GM12878 (cell line): ENCODE results near the gene LRRC75A. TPM values are rescaled to one million over a fixed set of nuclear protein-coding genes. Genes with fewer than 3 reads are reported as not detected.

Source experiments
- BACH1 ChIP-seq: fragments of 450-650 bp; IDR thresholded peaks from 2 replicates; pipeline ENCODE4 v1.6.1; 2017; ENCODE audit warnings: mild to moderate bottlenecking, borderline replicate concordance
- BCL11A ChIP-seq: IDR thresholded peaks from 2 replicates; pipeline ENCODE4 v1.6.1; 2011; ENCODE audit warnings: low read depth, low read length
- CHD1 ChIP-seq: IDR thresholded peaks from 2 replicates; pipeline ENCODE4 v1.6.1; 2012; ENCODE audit warnings: low read depth, low read length, improper control_type of control experiment
- EGR1 ChIP-seq, 2 experiments: IDR thresholded peaks; 1 replicate in 1 of 2; 2 replicates in 1 of 2; pipeline ENCODE4 v1.6.1; 2011 to 2012; ENCODE audit warnings: low read depth in 2 of 2, low read length in 2 of 2, borderline replicate concordance in 1 of 2, mild to moderate bottlenecking in 1 of 2, moderate library complexity in 1 of 2
- GATAD2B ChIP-seq: fragments of 450-650 bp; conservative IDR thresholded peaks from 2 replicates; pipeline ENCODE4 v1.6.1; 2017; ENCODE audit warnings: low read depth, mild to moderate bottlenecking, moderate library complexity
- KAT2A ChIP-seq: conservative IDR thresholded peaks from 2 replicates; pipeline ENCODE4 v1.6.1; 2011; ENCODE audit warnings: low read depth, low read length; ENCODE audit not compliant: control insufficient read depth
- KLF5 ChIP-seq: fragments of 450-650 bp; IDR thresholded peaks from 2 replicates; pipeline ENCODE4 v1.6.1; 2014; ENCODE audit warnings: mild to moderate bottlenecking; ENCODE audit not compliant: partially characterized antibody
- LARP7 ChIP-seq: fragments of 450-650 bp; IDR thresholded peaks from 2 replicates; pipeline ENCODE4 v1.6.1; 2017; ENCODE audit warnings: mild to moderate bottlenecking
- MEF2A ChIP-seq: IDR thresholded peaks from 2 replicates; pipeline ENCODE4 v1.6.1; 2011; ENCODE audit warnings: low read depth, mild to moderate bottlenecking, low read length, moderate library complexity; ENCODE audit not compliant: insufficient read depth
- MTA2 ChIP-seq: fragments of 450-650 bp; IDR thresholded peaks from 2 replicates; pipeline ENCODE4 v1.6.1; 2016; ENCODE audit warnings: low read depth, mild to moderate bottlenecking, moderate library complexity
- MXI1 ChIP-seq: fragments of 150-350 bp; IDR thresholded peaks from 2 replicates; pipeline ENCODE4 v1.6.1; 2011; ENCODE audit warnings: low read depth, mild to moderate bottlenecking, inconsistent platforms, low read length, improper control_type of control experiment
- NBN ChIP-seq: fragments of 450-650 bp; IDR thresholded peaks from 2 replicates; pipeline ENCODE4 v1.6.1; 2016
- NFXL1 ChIP-seq: fragments of 450-650 bp; IDR thresholded peaks from 2 replicates; pipeline ENCODE4 v1.6.1; 2017; ENCODE audit warnings: antibody characterized with exemption, mild to moderate bottlenecking, borderline replicate concordance
- NR2C1 ChIP-seq: fragments of 450-650 bp; IDR thresholded peaks from 2 replicates; pipeline ENCODE4 v1.6.1; 2017; ENCODE audit warnings: antibody characterized with exemption, mild to moderate bottlenecking, moderate library complexity
- NR2C2 ChIP-seq: IDR thresholded peaks from 2 replicates; pipeline ENCODE4 v1.6.1; 2011; ENCODE audit warnings: borderline replicate concordance, low read depth; ENCODE audit not compliant: control insufficient read depth, insufficient read length
- NRF1 ChIP-seq: conservative IDR thresholded peaks from 2 replicates; pipeline ENCODE4 v1.6.1; 2011; ENCODE audit warnings: mild to moderate bottlenecking, low read depth, low read length, improper control_type of control experiment
- PAX5 ChIP-seq: IDR thresholded peaks from 2 replicates; pipeline ENCODE4 v1.6.1; 2011; ENCODE audit warnings: low read depth, low read length, borderline replicate concordance
- POLR2AphosphoS2 ChIP-seq: IDR thresholded peaks from 2 replicates; pipeline ENCODE4 v1.6.1; 2011; ENCODE audit warnings: low read depth, mild to moderate bottlenecking, low read length, improper control_type of control experiment, moderate library complexity
- SMAD1 ChIP-seq: fragments of 450-650 bp; IDR thresholded peaks from 2 replicates; pipeline ENCODE4 v1.6.1; 2018; ENCODE audit warnings: mild to moderate bottlenecking, low read depth; ENCODE audit not compliant: partially characterized antibody
- SMARCA5 ChIP-seq: fragments of 450-650 bp; IDR thresholded peaks from 2 replicates; pipeline ENCODE4 v1.6.1; 2017; ENCODE audit warnings: mild to moderate bottlenecking
- SMC3 ChIP-seq: IDR thresholded peaks from 2 replicates; pipeline ENCODE4 v1.6.1; 2011; ENCODE audit warnings: low read length, improper control_type of control experiment, borderline replicate concordance
- STAT3 ChIP-seq: IDR thresholded peaks from 2 replicates; pipeline ENCODE4 v1.6.1; 2011; ENCODE audit warnings: low read depth, low read length, improper control_type of control experiment
- SUZ12 ChIP-seq: fragments of 200-600 bp; sonication (generic); IDR thresholded peaks from one replicate; pipeline ENCODE4 v1.6.1; 2018; ENCODE audit warnings: antibody characterized with exemption, mild to moderate bottlenecking; ENCODE audit not compliant: unreplicated experiment
- YY1 ChIP-seq: IDR thresholded peaks from 2 replicates; pipeline ENCODE4 v1.6.1; 2011; ENCODE audit warnings: low read depth, mild to moderate bottlenecking, low read length
- ZNF24 ChIP-seq: fragments of 450-650 bp; IDR thresholded peaks from 2 replicates; pipeline ENCODE4 v1.6.1; 2017; ENCODE audit warnings: antibody characterized with exemption, mild to moderate bottlenecking
- polyA plus RNA-seq, 11 experiments: library from polyadenylated mRNA; depleted of rRNA in 4 of 11; unstranded in 6 of 11; stranded (reverse) in 5 of 11; fragments of >200 nt; fragmentation: Nextera tagmentation in 4 of 11; fragmentation: Illumina TruSeq in 1 of 11; extraction: Ambion mirVana in 4 of 11; extraction: Trizol in 1 of 11; gene quantifications; 1 replicate in 1 of 11; 2 replicates in 10 of 11; pipeline versions ENCODE4 v1.2.1 to v1.2.3, GENCODE V29; 2011 to 2016; ENCODE audit warnings: inconsistent platforms in 2 of 11, missing spikeins in 2 of 11, low read depth in 1 of 11
- total RNA-seq, 4 experiments: library from RNA; depleted of rRNA in 3 of 4; stranded (reverse); fragments of >200 nt in 3 of 4; fragmentation: Illumina TruSeq in 1 of 4; extraction: Trizol in 1 of 4; gene quantifications; 2 replicates each; pipeline versions ENCODE4 v1.2.1 to v1.2.3, GENCODE V29; 2013 to 2021
- TF ChIP-seq, protein P1 (sequence below): IDR thresholded peaks from 2 replicates; pipeline ENCODE4 v1.6.1; 2012; ENCODE audit warnings: low read length, inconsistent platforms
- TF ChIP-seq, protein P2 (sequence below): IDR thresholded peaks from 2 replicates; pipeline ENCODE4 v1.6.1; 2012; ENCODE audit warnings: low read depth, low read length, improper control_type of control experiment
- TF ChIP-seq, protein P3 (sequence below): fragments of 450-650 bp; IDR thresholded peaks from 2 replicates; pipeline ENCODE4 v1.6.1; 2014; ENCODE audit warnings: mild to moderate bottlenecking
- TF ChIP-seq, protein P4 (sequence below): fragments of 450-650 bp; IDR thresholded peaks from 2 replicates; pipeline ENCODE4 v1.6.1; 2016; ENCODE audit warnings: mild to moderate bottlenecking

LRRC75A gene
- total and polyA plus RNA-seq, 10 of the 15 experiments (the other 5 are each of a cell fraction or from before 2014, with no cell fraction given), result 0.01 to 1.3 (median 0.09) TPM; not detected in 2

DNA sequence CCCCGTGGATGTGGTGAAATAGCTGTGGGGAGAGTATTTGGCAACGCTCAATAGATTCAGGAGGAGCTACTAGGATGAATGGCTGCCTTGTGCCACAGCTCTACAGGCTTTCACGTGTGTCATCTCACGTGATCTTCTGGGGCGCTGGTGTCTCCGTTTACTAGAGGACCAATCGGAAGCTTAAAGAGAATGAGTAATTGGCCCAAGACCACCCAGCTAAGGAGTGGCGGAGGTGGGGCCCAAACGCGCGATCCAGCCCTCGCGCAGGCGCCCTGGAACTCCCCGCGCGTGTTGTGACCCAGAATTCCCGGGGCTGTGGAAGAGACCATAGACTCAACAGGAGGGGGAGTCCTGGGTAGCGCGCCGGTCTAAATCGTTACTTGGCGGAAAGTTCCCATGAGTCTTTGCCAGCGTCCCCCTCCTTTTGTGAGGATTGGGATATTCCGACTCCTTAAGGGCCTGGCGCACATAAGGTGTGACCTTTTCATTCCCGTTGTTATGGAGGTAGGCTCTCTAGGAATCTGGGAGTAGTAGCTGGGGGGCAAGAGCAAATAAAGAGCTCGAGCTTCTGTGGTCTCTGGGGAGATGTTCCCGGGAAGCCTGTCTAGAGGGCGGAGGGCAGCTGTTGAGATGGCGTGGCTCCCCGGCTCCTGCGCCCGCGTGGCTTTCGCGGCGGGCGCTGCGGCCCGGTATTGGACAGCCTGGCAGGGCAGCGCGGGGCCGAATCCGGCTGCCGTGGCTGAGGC lies 53.3 kb downstream of the LRRC75A start (continued):
- TF ChIP-seq MXI1 (peak; percentile 84), KLF5 (peak; percentile 99), NBN (peak; percentile 83), SMC3 (no peak), STAT3 (no peak), POLR2AphosphoS2 (peak; percentile 95), EGR1 (IDR thresholded peaks at IDR 0.05; ENCODE audit: borderline replicate concordance in 1 of 2, low read depth in 2 of 2, low read length in 2 of 2) (no peak), CHD1 (peak; percentile 100), KAT2A (no peak), BCL11A (no peak), MTA2 (no peak; the same call in 1 of the 2 replicates), SMARCA5 (no peak), MEF2A (peak; percentile 26; the same call in 1 of the 2 replicates), PAX5 (0 out of 2 replicates have a peak, but pooled peaks have one; percentile 37), BACH1 (0 out of 2 replicates have a peak, but pooled peaks have one; percentile 26), SUZ12 (no peak), LARP7 (0 out of 2 replicates have a peak, but pooled peaks have one; percentile 66), NR2C2 (no peak), GATAD2B (peak; percentile 20; the same call in 1 of the 2 replicates), SMAD1 (peak; percentile 29), ZNF24 (no peak), NFXL1 (no peak), NRF1 (peak; percentile 90), YY1 (peak; percentile 87), NR2C1 (no peak)
- TF ChIP-seq, protein P1, sequence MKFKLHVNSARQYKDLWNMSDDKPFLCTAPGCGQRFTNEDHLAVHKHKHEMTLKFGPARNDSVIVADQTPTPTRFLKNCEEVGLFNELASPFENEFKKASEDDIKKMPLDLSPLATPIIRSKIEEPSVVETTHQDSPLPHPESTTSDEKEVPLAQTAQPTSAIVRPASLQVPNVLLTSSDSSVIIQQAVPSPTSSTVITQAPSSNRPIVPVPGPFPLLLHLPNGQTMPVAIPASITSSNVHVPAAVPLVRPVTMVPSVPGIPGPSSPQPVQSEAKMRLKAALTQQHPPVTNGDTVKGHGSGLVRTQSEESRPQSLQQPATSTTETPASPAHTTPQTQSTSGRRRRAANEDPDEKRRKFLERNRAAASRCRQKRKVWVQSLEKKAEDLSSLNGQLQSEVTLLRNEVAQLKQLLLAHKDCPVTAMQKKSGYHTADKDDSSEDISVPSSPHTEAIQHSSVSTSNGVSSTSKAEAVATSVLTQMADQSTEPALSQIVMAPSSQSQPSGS, result peak; percentile 28; the same call in 1 of the 2 replicates
- TF ChIP-seq, protein P2, sequence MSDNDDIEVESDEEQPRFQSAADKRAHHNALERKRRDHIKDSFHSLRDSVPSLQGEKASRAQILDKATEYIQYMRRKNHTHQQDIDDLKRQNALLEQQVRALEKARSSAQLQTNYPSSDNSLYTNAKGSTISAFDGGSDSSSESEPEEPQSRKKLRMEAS, result peak; percentile 85; the same call in 1 of the 2 replicates
- TF ChIP-seq, protein P3, sequence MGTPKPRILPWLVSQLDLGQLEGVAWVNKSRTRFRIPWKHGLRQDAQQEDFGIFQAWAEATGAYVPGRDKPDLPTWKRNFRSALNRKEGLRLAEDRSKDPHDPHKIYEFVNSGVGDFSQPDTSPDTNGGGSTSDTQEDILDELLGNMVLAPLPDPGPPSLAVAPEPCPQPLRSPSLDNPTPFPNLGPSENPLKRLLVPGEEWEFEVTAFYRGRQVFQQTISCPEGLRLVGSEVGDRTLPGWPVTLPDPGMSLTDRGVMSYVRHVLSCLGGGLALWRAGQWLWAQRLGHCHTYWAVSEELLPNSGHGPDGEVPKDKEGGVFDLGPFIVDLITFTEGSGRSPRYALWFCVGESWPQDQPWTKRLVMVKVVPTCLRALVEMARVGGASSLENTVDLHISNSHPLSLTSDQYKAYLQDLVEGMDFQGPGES, result no peak; the same call in 1 of the 2 replicates
- TF ChIP-seq, protein P4, sequence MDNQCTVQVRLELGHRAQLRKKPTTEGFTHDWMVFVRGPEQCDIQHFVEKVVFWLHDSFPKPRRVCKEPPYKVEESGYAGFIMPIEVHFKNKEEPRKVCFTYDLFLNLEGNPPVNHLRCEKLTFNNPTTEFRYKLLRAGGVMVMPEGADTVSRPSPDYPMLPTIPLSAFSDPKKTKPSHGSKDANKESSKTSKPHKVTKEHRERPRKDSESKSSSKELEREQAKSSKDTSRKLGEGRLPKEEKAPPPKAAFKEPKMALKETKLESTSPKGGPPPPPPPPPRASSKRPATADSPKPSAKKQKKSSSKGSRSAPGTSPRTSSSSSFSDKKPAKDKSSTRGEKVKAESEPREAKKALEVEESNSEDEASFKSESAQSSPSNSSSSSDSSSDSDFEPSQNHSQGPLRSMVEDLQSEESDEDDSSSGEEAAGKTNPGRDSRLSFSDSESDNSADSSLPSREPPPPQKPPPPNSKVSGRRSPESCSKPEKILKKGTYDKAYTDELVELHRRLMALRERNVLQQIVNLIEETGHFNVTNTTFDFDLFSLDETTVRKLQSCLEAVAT, result peak; percentile 56; the same call in 1 of the 2 replicates
